HepG2 (cell line): Measurements from ENCODE around the gene LPIN3. TPM values are rescaled to one million over a fixed set of nuclear protein-coding genes. Genes with fewer than 3 reads are reported as not detected.

ENCODE experiments used
- HNRNPUL1 ChIP-seq: fragments of 200-400 bp; formaldehyde crosslinking; IDR thresholded peaks from 2 replicates; pipeline ENCODE4 v1.6.1; 2017; ENCODE audit warnings: low read depth, mild to moderate bottlenecking, low read length, moderate library complexity
- HOXA5 ChIP-seq: sonication (generic); formaldehyde crosslinking; IDR thresholded peaks from 2 replicates; pipeline ENCODE4 v1.4.0; 2020; ENCODE audit warnings: missing genetic modification reagents
- JUND ChIP-seq: sonication (generic); formaldehyde crosslinking; IDR thresholded peaks from 2 replicates; pipeline ENCODE4 v1.8.0; 2022; ENCODE audit warnings: mild to moderate bottlenecking, missing genetic modification reagents
- KDM2A ChIP-seq: sonication (generic); formaldehyde crosslinking; IDR thresholded peaks from 2 replicates; pipeline ENCODE4 v1.4.0; 2020; ENCODE audit warnings: low read depth, missing genetic modification reagents, borderline replicate concordance
- PBX2 ChIP-seq: IDR thresholded peaks from 2 replicates; pipeline ENCODE4 v1.6.1; 2016; ENCODE audit warnings: control low read depth
- PHB2 ChIP-seq: fragments of 450-650 bp; IDR thresholded peaks from 2 replicates; pipeline ENCODE4 v1.6.1; 2018; ENCODE audit not compliant: partially characterized antibody
- RFXAP ChIP-seq: sonication (generic); formaldehyde crosslinking; IDR thresholded peaks from 2 replicates; pipeline ENCODE4 v1.4.0; 2020; ENCODE audit warnings: missing genetic modification reagents, borderline replicate concordance
- SKI ChIP-seq: fragments of 450-650 bp; IDR thresholded peaks from one replicate; pipeline ENCODE4 v1.6.1; 2018; ENCODE audit warnings: mild to moderate bottlenecking; ENCODE audit not compliant: partially characterized antibody
- SMAD9 ChIP-seq: sonication (generic); formaldehyde crosslinking; IDR thresholded peaks from 2 replicates; pipeline ENCODE4 v1.5.1; 2020; ENCODE audit warnings: mild to moderate bottlenecking, missing genetic modification reagents
- THAP8 ChIP-seq: sonication (generic); formaldehyde crosslinking; IDR thresholded peaks from 2 replicates; pipeline ENCODE4 v1.5.1; 2020; ENCODE audit warnings: missing genetic modification reagents, mild to moderate bottlenecking, borderline replicate concordance
- TRIM24 ChIP-seq: sonication (generic); formaldehyde crosslinking; IDR thresholded peaks from 2 replicates; pipeline ENCODE4 v1.8.0; 2022; ENCODE audit warnings: mild to moderate bottlenecking, missing genetic modification reagents
- ZBTB26 ChIP-seq: IDR thresholded peaks from 2 replicates; pipeline ENCODE4 v1.6.1; 2016; ENCODE audit warnings: missing compliant biosample characterization, missing genetic modification reagents, borderline replicate concordance
- ZBTB3 ChIP-seq: sonication (generic); formaldehyde crosslinking; IDR thresholded peaks from 2 replicates; pipeline ENCODE4 v1.4.0; 2020; ENCODE audit warnings: low read depth, mild to moderate bottlenecking, moderate library complexity, missing genetic modification reagents, borderline replicate concordance
- ZNF281 ChIP-seq: sonication (generic); formaldehyde crosslinking; IDR thresholded peaks from 2 replicates; pipeline ENCODE4 v1.4.0; 2020; ENCODE audit warnings: missing genetic modification reagents, borderline replicate concordance
- ZNF331 ChIP-seq: sonication (generic); formaldehyde crosslinking; IDR thresholded peaks from 2 replicates; pipeline ENCODE4 v1.4.0; 2020; ENCODE audit warnings: missing genetic modification reagents
- ZNF33B ChIP-seq: sonication (generic); formaldehyde crosslinking; IDR thresholded peaks from 2 replicates; pipeline ENCODE4 v1.5.1; 2020; ENCODE audit warnings: mild to moderate bottlenecking, missing genetic modification reagents
- ZNF468 ChIP-seq: sonication (generic); formaldehyde crosslinking; IDR thresholded peaks from 2 replicates; pipeline ENCODE4 v1.8.0; 2022; ENCODE audit warnings: mild to moderate bottlenecking, moderate library complexity, missing genetic modification reagents
- ZNF557 ChIP-seq: sonication (generic); formaldehyde crosslinking; IDR thresholded peaks from 2 replicates; pipeline ENCODE4 v1.4.0; 2020; ENCODE audit warnings: missing genetic modification reagents
- ZNF614 ChIP-seq: IDR thresholded peaks from 2 replicates; pipeline ENCODE4 v1.6.1; 2018; ENCODE audit warnings: missing biosample characterization, missing genetic modification reagents, inconsistent platforms, borderline replicate concordance
- polyA plus RNA-seq, 8 experiments: library from polyadenylated mRNA; depleted of rRNA in 3 of 8; stranded (reverse) in 7 of 8; unstranded in 1 of 8; fragments of >200 nt; fragmentation: Illumina TruSeq in 4 of 8; extraction: Trizol in 4 of 8; gene quantifications; 2 replicates each; pipeline versions ENCODE4 v1.2.1 to v1.2.3, GENCODE V29; 2011 to 2016; ENCODE audit warnings: low read depth in 4 of 8, missing spikeins in 1 of 8, mixed read lengths in 1 of 8; ENCODE audit not compliant: insufficient read depth in 1 of 8
- total RNA-seq, 5 experiments: library from RNA; depleted of rRNA; stranded (reverse); fragments of >200 nt; fragmentation: Illumina TruSeq; extraction: Trizol; gene quantifications; 2 replicates each; pipeline ENCODE4 v1.2.3, GENCODE V29; 2016; ENCODE audit warnings: low read depth in 1 of 5
- TF ChIP-seq, protein P1 (sequence below): sonication (generic); formaldehyde crosslinking; IDR thresholded peaks from 2 replicates; pipeline ENCODE4 v1.9.0; 2021; ENCODE audit warnings: missing genetic modification reagents, mild to moderate bottlenecking, borderline replicate concordance

Gene LPIN3
- total and polyA plus RNA-seq, 2 of the 13 experiments (the other 11 are each of a cell fraction or from before 2014, with no cell fraction given): 14.2 to 28.6 TPM

GRCh38 chr20:41329435-41330342 lies 10.9 kb upstream of the LPIN3 start (continued):
- TF ChIP-seq ZBTB3: peak; percentile 78; the same call in 1 of the 2 replicates
- TF ChIP-seq, protein P1, sequence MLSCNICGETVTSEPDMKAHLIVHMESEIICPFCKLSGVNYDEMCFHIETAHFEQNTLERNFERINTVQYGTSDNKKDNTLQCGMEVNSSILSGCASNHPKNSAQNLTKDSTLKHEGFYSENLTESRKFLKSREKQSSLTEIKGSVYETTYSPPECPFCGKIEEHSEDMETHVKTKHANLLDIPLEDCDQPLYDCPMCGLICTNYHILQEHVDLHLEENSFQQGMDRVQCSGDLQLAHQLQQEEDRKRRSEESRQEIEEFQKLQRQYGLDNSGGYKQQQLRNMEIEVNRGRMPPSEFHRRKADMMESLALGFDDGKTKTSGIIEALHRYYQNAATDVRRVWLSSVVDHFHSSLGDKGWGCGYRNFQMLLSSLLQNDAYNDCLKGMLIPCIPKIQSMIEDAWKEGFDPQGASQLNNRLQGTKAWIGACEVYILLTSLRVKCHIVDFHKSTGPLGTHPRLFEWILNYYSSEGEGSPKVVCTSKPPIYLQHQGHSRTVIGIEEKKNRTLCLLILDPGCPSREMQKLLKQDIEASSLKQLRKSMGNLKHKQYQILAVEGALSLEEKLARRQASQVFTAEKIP: no peak
- 0 out of 2 replicates have a peak, but pooled peaks have one; percentile 77 for TF ChIP-seq ZNF33B (CRISPR knock-in tag)
- peak; percentile 65; the same call in 1 of the 2 replicates for TF ChIP-seq HOXA5
- TF ChIP-seq ZNF614: peak; percentile 61; the same call in 1 of the 2 replicates
- no peak for TF ChIP-seq HNRNPUL1
- TF ChIP-seq ZNF281 (CRISPR knock-in tag): peak; percentile 4; the same call in 1 of the 2 replicates
- peak; percentile 55; the same call in 1 of the 2 replicates for TF ChIP-seq JUND (CRISPR knock-in tag)
- TF ChIP-seq KDM2A: peak; percentile 73; the same call in 1 of the 2 replicates
- peak; percentile 63 for TF ChIP-seq ZNF331 (CRISPR knock-in tag)
- no peak for TF ChIP-seq SKI
- TF ChIP-seq TRIM24 (CRISPR knock-in tag): no peak
- no peak for TF ChIP-seq PBX2
- TF ChIP-seq ZBTB26 (CRISPR knock-in tag): peak; percentile 85
- 0 out of 2 replicates have a peak, but pooled peaks have one; percentile 74 for TF ChIP-seq ZNF557 (CRISPR knock-in tag)
- no peak for TF ChIP-seq RFXAP (CRISPR knock-in tag)
- TF ChIP-seq SMAD9 (CRISPR knock-in tag): 0 out of 2 replicates have a peak, but pooled peaks have one; percentile 38
- no peak for TF ChIP-seq THAP8 (CRISPR knock-in tag)
- TF ChIP-seq ZNF468 (CRISPR knock-in tag): no peak
- TF ChIP-seq PHB2: no peak
